Liver (tissue), 9 donors: ENCODE data around the gene CMIP. TPM values are rescaled to one million over a fixed set of nuclear protein-coding genes. Genes with fewer than 3 reads are reported as not detected.

Experiments
- DNase-seq: peaks from one replicate; pipeline ENCODE4 v3.0.0-alpha.2; 2017; ENCODE audit warnings: low spot score
- H3K27ac ChIP-seq, 2 donors: one replicate each; pipeline ENCODE4 v1.7.0; 2013; ENCODE audit warnings: inconsistent platforms in 2 of 2, low read length in 2 of 2, control low read depth in 1 of 2, low read depth in 1 of 2, mild to moderate bottlenecking in 1 of 2
- H3K27me3 ChIP-seq, 4 donors: one replicate each; pipeline versions ENCODE4 v1.6.1 to v1.7.0; 2013; ENCODE audit warnings: low read length in 3 of 4, inconsistent platforms in 1 of 4, mild to moderate bottlenecking in 1 of 4, moderate library complexity in 1 of 4; ENCODE audit not compliant: control insufficient read depth in 4 of 4, insufficient read depth in 4 of 4
- H3K36me3 ChIP-seq, 4 donors: one replicate each; pipeline versions ENCODE4 v1.6.1 to v1.7.0; 2013; ENCODE audit warnings: low read length in 3 of 4, mild to moderate bottlenecking in 3 of 4, low read depth in 1 of 4, moderate library complexity in 1 of 4; ENCODE audit not compliant: control insufficient read depth in 4 of 4, insufficient read depth in 3 of 4
- H3K4me1 ChIP-seq, 4 donors: one replicate each; pipeline versions ENCODE4 v1.6.1 to v1.7.0; 2013; ENCODE audit warnings: low read length in 3 of 4, mild to moderate bottlenecking in 3 of 4, moderate library complexity in 1 of 4; ENCODE audit not compliant: control insufficient read depth in 4 of 4, insufficient read depth in 4 of 4
- H3K4me3 ChIP-seq, 3 donors: one replicate each; pipeline versions ENCODE4 v1.6.1 to v1.7.0; 2013; ENCODE audit warnings: low read length in 3 of 3, control low read depth in 1 of 3, low read depth in 1 of 3, mild to moderate bottlenecking in 1 of 3
- H3K9ac ChIP-seq, 2 donors: one replicate each; pipeline ENCODE4 v1.7.0; 2013; ENCODE audit warnings: low read length in 2 of 2, mild to moderate bottlenecking in 2 of 2, moderate library complexity in 2 of 2, control low read depth in 1 of 2, low read depth in 1 of 2
- H3K9me3 ChIP-seq, 4 donors: one replicate each; pipeline versions ENCODE4 v1.6.1 to v1.7.0; 2013; ENCODE audit warnings: low read length in 3 of 4; ENCODE audit not compliant: control insufficient read depth in 4 of 4
- ATF3 ChIP-seq: IDR thresholded peaks from 2 replicates; pipeline ENCODE4 v1.6.1; 2016; ENCODE audit warnings: antibody characterized with exemption
- EGR1 ChIP-seq, 2 donors: IDR thresholded peaks; 2 replicates each; pipeline ENCODE4 v1.6.1; 2016 to 2018; ENCODE audit warnings: antibody characterized with exemption in 2 of 2, low read depth in 2 of 2
- FOXA2 ChIP-seq: IDR thresholded peaks from 2 replicates; pipeline ENCODE4 v1.6.1; 2016; ENCODE audit warnings: antibody characterized with exemption
- GABPA ChIP-seq, 2 donors: IDR thresholded peaks in 1 of 2; conservative IDR thresholded peaks in 1 of 2; 2 replicates each; pipeline ENCODE4 v1.6.1; 2016; ENCODE audit warnings: antibody characterized with exemption in 2 of 2, mild to moderate bottlenecking in 1 of 2, moderate library complexity in 1 of 2
- HNF4A ChIP-seq, 2 donors: conservative IDR thresholded peaks; 2 replicates each; pipeline ENCODE4 v1.6.1; 2016; ENCODE audit warnings: antibody characterized with exemption in 2 of 2, mild to moderate bottlenecking in 2 of 2
- JUND ChIP-seq, 2 donors: IDR thresholded peaks; 2 replicates each; pipeline ENCODE4 v1.6.1; 2016; ENCODE audit warnings: antibody characterized with exemption in 2 of 2
- MAX ChIP-seq: IDR thresholded peaks from 2 replicates; pipeline ENCODE4 v1.6.1; 2016; ENCODE audit warnings: antibody characterized with exemption
- NR2F2 ChIP-seq: IDR thresholded peaks from 2 replicates; pipeline ENCODE4 v1.6.1; 2016; ENCODE audit warnings: antibody characterized with exemption
- RAD21 ChIP-seq, 2 donors: IDR thresholded peaks; 2 replicates each; pipeline ENCODE4 v1.6.1; 2016; ENCODE audit warnings: antibody characterized with exemption in 2 of 2, mild to moderate bottlenecking in 2 of 2
- REST ChIP-seq: IDR thresholded peaks from 2 replicates; pipeline ENCODE4 v1.6.1; 2016; ENCODE audit warnings: antibody characterized with exemption, mild to moderate bottlenecking
- RXRA ChIP-seq, 2 donors: IDR thresholded peaks; 2 replicates each; pipeline ENCODE4 v1.6.1; 2017 to 2018; ENCODE audit warnings: antibody characterized with exemption in 2 of 2, mild to moderate bottlenecking in 1 of 2
- SP1 ChIP-seq: IDR thresholded peaks from 2 replicates; pipeline ENCODE4 v1.6.1; 2018; ENCODE audit warnings: antibody characterized with exemption, mild to moderate bottlenecking
- TAF1 ChIP-seq: conservative IDR thresholded peaks from 2 replicates; pipeline ENCODE4 v1.6.1; 2016; ENCODE audit warnings: antibody characterized with exemption, mild to moderate bottlenecking
- YY1 ChIP-seq: IDR thresholded peaks from 2 replicates; pipeline ENCODE4 v1.6.1; 2016; ENCODE audit warnings: antibody characterized with exemption, mild to moderate bottlenecking
- WGBS: extraction: QIAGEN DNeasy Blood & Tissue Kit; methylation state at CpG from one replicate; pipeline ENCODE4 v1.1.7; 2013; 5-methylcytosine and 5-hydroxymethylcytosine counted together
- polyA plus RNA-seq, 2 donors: library from polyadenylated mRNA; stranded (reverse) in 1 of 2; unstranded in 1 of 2; fragments of 200-250 nt in 1 of 2; fragments of >200 nt in 1 of 2; fragmentation: Nextera tagmentation in 1 of 2; extraction: Ambion mirVana in 1 of 2; gene quantifications; one replicate each; pipeline versions ENCODE4 v1.2.1 to v1.2.3, GENCODE V29; 2013 to 2015
- total RNA-seq, 2 donors: library from RNA; depleted of rRNA; stranded (reverse); fragments of >200 nt; gene quantifications; one replicate each; pipeline ENCODE4 v1.2.3, GENCODE V29; 2014
- donor health status: healthy.
- donor health status: healthy.
- donor health status: healthy.
- donor health status: healthy.
- donor health status: healthy.

CMIP gene
- total and polyA plus RNA-seq, 4 donors = 1.7 to 15.6 (median 10.1) TPM

GRCh38 chr16:81675662-81676061, 231.1 kb downstream of the CMIP start:
- TF ChIP-seq RXRA (IDR thresholded peaks at IDR 0.05) (no peak), MAX (no peak), TAF1 (no peak), GABPA (IDR thresholded peaks at IDR 0.05 in 1 of 2, conservative IDR thresholded peaks at IDR 0.05 in 1 of 2) (no peak), NR2F2 (no peak), REST (no peak), FOXA2 (no peak), HNF4A (conservative IDR thresholded peaks at IDR 0.05) (no peak), RAD21 (IDR thresholded peaks at IDR 0.05) (no peak), EGR1 (IDR thresholded peaks at IDR 0.05; ENCODE audit: low read depth in 2 of 2) (no peak), ATF3 (no peak), YY1 (no peak)
- Histone ChIP-seq H3K36me3 (peaks cover 10 to 58% (median 24%) of the 10 kb centered on the region in 4 donors), H3K27me3 (no peaks in the 10 kb centered on the region), H3K4me1 (no peaks in the 10 kb centered on the region), H3K4me3 (no peak overlapping the region), H3K9ac (no peak overlapping the region), H3K9me3 (no peaks in the 10 kb centered on the region), H3K27ac (no peak overlapping the region)
- no peak for DNase-seq
- 93% methylated on average over 3 of the region's 3 CpGs for WGBS

- TF ChIP-seq SP1 (no peak), JUND (IDR thresholded peaks at IDR 0.05) (no peak), MAX (no peak), RXRA (IDR thresholded peaks at IDR 0.05) (no peak), NR2F2 (no peak)
- no peak for DNase-seq
- peaks cover 10 to 62% (median 25%) of the 10 kb centered on the region in 4 donors for H3K36me3 ChIP-seq
- H3K4me3 ChIP-seq = no peak overlapping the region
- no peak overlapping the region for H3K9ac ChIP-seq
- H3K27ac ChIP-seq = no peak overlapping the region
- WGBS = 87% methylated on average over 19 of the region's 19 CpGs
- no peaks in the 10 kb centered on the region for H3K27me3 ChIP-seq
- H3K4me1 ChIP-seq = no peaks in the 10 kb centered on the region
- no peaks in the 10 kb centered on the region for H3K9me3 ChIP-seq
Measured at GRCh38 chr16:81676066-81676882, 231.7 kb downstream of the CMIP start.
